Mesenteric fat pad (tissue), 1 donor: Measurements from ENCODE around the gene BCAS3. TPM values are rescaled to one million over a fixed set of nuclear protein-coding genes. Genes with fewer than 3 reads are reported as not detected.

Experiments
- DNase-seq: peaks from one replicate; pipeline ENCODE4 v3.0.0-alpha.2; 2020; ENCODE audit warnings: low spot score
- total RNA-seq: library from RNA; stranded (reverse); fragmentation: NEBNext Ultra II Directional; extraction: Animal tissue kit (Norgen Biotek cat#: 25700); gene quantifications from one replicate; pipeline ENCODE4 v1.2.1, GENCODE V29; 2021
- donor health status: DM: yes; HTN: yes; CAD: no.

The BCAS3 gene
- total RNA-seq, 1 donor from 2014 or later: 20.8 TPM

- DNase-seq: peak; percentile 35
These were observed 632.0 kb downstream of the BCAS3 start for GRCh38 chr17:61309362-61310256.

GRCh38 chr17:61310590-61310989 is 632.9 kb downstream of the BCAS3 start:
- no peak for DNase-seq

- no peak for DNase-seq
These were observed 635.0 kb downstream of the BCAS3 start for GRCh38 chr17:61312406-61313295.

- peak; percentile 67 for DNase-seq
These were observed 636.0 kb downstream of the BCAS3 start for GRCh38 chr17:61313461-61314326.

- DNase-seq: peak; percentile 81
These were observed 636.9 kb downstream of the BCAS3 start for GRCh38 chr17:61314368-61315078.

GRCh38 chr17:61316633-61317032 is 639.0 kb downstream of the BCAS3 start:
- no peak for DNase-seq

GRCh38 chr17:61317779-61318178 is 640.1 kb downstream of the BCAS3 start:
- DNase-seq: no peak

GRCh38 chr17:61318684-61319098 is 641.0 kb downstream of the BCAS3 start:
- DNase-seq: no peak

GRCh38 chr17:61321344-61321743 is 643.7 kb downstream of the BCAS3 start:
- DNase-seq: no peak

- no peak for DNase-seq
These were observed 644.8 kb downstream of the BCAS3 start for GRCh38 chr17:61322325-61323002.

- DNase-seq: no peak
These were observed 645.6 kb downstream of the BCAS3 start for GRCh38 chr17:61323003-61323908.

- DNase-seq: no peak
These were observed 646.5 kb downstream of the BCAS3 start for GRCh38 chr17:61323909-61324868.

GRCh38 chr17:61324950-61325349 is 647.3 kb downstream of the BCAS3 start:
- no peak for DNase-seq

- no peak for DNase-seq
These were observed 647.9 kb downstream of the BCAS3 start for GRCh38 chr17:61325382-61326073.

GRCh38 chr17:61326330-61326729 is 648.7 kb downstream of the BCAS3 start:
- DNase-seq: no peak

- DNase-seq: no peak
These were observed 650.7 kb downstream of the BCAS3 start for GRCh38 chr17:61328351-61328750.
